K562 treated with DMSO at 1 percent for 12 hours (cell line): ENCODE measurements around the gene ZNF300. TPM values are rescaled to one million over a fixed set of nuclear protein-coding genes. Genes with fewer than 3 reads are reported as not detected.

ENCODE experiments used
- total RNA-seq: library from RNA; unstranded; fragments of 300-600 nt; gene quantifications from 2 replicates; pipeline ENCODE4 v1.2.3, GENCODE V29; 2022; ENCODE audit not compliant: insufficient read depth

The ZNF300 gene
- 1.2 and 7.5 TPM in 2 replicates for total RNA-seq

DNA sequence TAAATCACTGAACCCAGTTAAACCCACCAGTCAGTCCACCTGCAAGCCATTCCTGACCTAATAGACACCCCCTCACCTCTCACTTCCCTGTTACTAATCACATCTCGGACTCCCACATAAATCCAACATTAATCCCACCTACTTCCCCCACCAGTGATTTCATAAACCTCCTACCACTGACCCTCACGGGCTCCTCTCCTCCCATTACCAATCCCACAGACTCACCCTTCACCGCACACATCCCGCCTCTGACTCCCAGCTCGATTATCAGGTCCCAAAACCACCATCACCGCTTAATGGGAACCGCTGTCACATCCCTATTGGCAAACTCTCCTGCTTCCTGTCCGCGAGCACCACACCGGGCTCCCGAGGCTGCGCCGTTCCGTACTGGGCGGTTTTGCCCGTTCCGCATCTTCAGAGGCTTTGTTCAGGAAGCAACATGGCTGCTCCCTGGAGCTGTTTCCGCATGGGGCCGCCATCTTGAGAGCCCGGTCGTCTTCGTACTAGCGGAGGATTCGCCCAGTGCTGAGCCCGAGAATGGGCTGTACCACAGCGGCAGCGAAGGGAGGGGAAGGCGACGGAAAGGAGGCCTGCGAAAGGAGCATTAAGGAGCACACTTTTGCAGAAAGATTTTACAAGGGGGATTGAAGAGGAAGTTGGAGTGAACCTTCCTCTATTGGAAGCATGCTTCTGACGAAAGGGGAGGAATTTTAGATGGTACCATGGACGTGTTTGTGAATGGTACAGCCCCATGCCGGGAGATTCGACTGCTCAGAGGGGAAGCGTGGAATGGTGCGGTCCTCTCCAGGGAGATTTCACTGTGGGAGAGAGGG is at the start of gene ZNF300:
Gene ZNF300 (minus strand): TSS at position 502 of the 833 bp plus-strand sequence. CDS start 1,825 bp downstream, outside the sequence.

DNA sequence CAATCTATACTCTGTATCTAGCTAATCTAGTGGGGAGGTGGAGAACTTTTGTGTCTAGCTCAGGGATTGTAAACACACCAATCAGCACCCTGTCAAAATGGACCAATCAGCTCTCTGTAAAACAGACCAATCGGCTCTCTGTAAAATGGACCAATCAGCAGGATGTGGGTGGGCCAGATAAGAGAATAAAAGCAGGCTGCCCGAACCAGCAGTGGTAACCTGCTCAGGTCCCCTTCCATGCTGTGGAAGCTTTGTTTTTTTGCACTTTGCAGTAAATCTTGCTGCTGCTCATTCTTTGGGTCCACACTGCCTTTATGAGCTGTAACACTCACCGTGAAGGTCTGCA is 58.5 kb downstream of the ZNF300 start, which contains the start of gene IRGM:
Gene IRGM (plus strand): TSS at position 214 of the 346 bp plus-strand sequence. CDS start 1,603 bp downstream, outside the sequence.

Other genes with a start within 250 kb of the ZNF300 start
- 0.17 TPM in 1 of 2 replicates, not detected in the other for gene MYOZ3, start 243.7 kb downstream of the ZNF300 start, total RNA-seq
- 35.4 and 80.2 TPM in 2 replicates for gene RBM22, start 203.9 kb downstream of the ZNF300 start, total RNA-seq
- 15.7 and 51.6 TPM in 2 replicates for gene DCTN4, start 146.0 kb downstream of the ZNF300 start, total RNA-seq
- 60.0 and 66.2 TPM in 2 replicates for gene SMIM3, start 126.2 kb downstream of the ZNF300 start, total RNA-seq
- gene IRGM, start 58.5 kb downstream of the ZNF300 start, total RNA-seq: not detected in 2 replicates
- gene GPX3, start 115.6 kb upstream of the ZNF300 start, total RNA-seq: 1.4 TPM in 1 of 2 replicates, not detected in the other
- 38.5 and 55.4 TPM in 2 replicates for gene TNIP1, start 176.1 kb upstream of the ZNF300 start, total RNA-seq